Thyroid gland (tissue), 4 donors: ENCODE results near the gene GRIN3B. TPM values are rescaled to one million over a fixed set of nuclear protein-coding genes. Genes with fewer than 3 reads are reported as not detected.

ENCODE experiments used
- DNase-seq, 2 donors: peaks; one replicate each; pipeline ENCODE4 v3.0.0-alpha.2; 2019
- H3K27ac ChIP-seq, 3 donors: fragments of 200-600 bp; sonication (generic); 1 replicate in 2 of 3; 2 replicates in 1 of 3; pipeline ENCODE4 v1.5.1; 2016 to 2019; ENCODE audit warnings: mild to moderate bottlenecking in 1 of 3, moderate library complexity in 1 of 3
- H3K27me3 ChIP-seq: fragments of 200-600 bp; sonication (generic); one replicate; pipeline ENCODE4 v1.5.1; 2019
- H3K36me3 ChIP-seq, 2 donors: fragments of 200-600 bp; sonication (generic); one replicate each; pipeline ENCODE4 v1.5.1; 2016 to 2019
- H3K4me1 ChIP-seq, 2 donors: fragments of 200-600 bp; sonication (generic); one replicate each; pipeline ENCODE4 v1.5.1; 2017 to 2019
- H3K4me3 ChIP-seq, 3 donors: fragments of 200-600 bp; sonication (generic); replicated peaks in 1 of 3; 1 replicate in 2 of 3; 2 replicates in 1 of 3; pipeline ENCODE4 v1.5.1; 2016; ENCODE audit warnings: mild to moderate bottlenecking in 1 of 3
- H3K9me3 ChIP-seq: fragments of 200-600 bp; sonication (generic); one replicate; pipeline ENCODE4 v1.5.1; 2017
- CTCF ChIP-seq, 6 experiments: fragments of 200-600 bp in 3 of 6; fragments of 450-650 bp in 3 of 6; sonication (generic) in 3 of 6; IDR thresholded peaks; one replicate each; pipeline ENCODE4 v1.5.1; 2016 to 2019; ENCODE audit warnings: antibody characterized with exemption in 6 of 6, mild to moderate bottlenecking in 2 of 6, inconsistent platforms in 1 of 6, moderate library complexity in 1 of 6
- POLR2A ChIP-seq, 2 donors: fragments of 450-650 bp; IDR thresholded peaks; one replicate each; pipeline ENCODE4 v1.6.1; 2017; ENCODE audit warnings: antibody characterized with exemption in 2 of 2, mild to moderate bottlenecking in 2 of 2, moderate library complexity in 1 of 2
- WGBS, 2 donors: methylation state at CpG; one replicate each; pipeline ENCODE4 v1.1.5; 2017; 5-methylcytosine and 5-hydroxymethylcytosine counted together
- intact Hi-C: fragments of 100-400 bp; cut with DNase I; formaldehyde crosslinking; loops from one replicate; pipeline ENCODE4 v1.15.1; 2023
- total RNA-seq, 4 donors: library from RNA; depleted of rRNA; stranded (reverse); fragments of >200 nt; gene quantifications; one replicate each; pipeline ENCODE4 v1.2.3, GENCODE V29; 2016

The GRIN3B gene
- total RNA-seq, 4 donors from 2014 or later, result 0.22 TPM; not detected in 3

DNA sequence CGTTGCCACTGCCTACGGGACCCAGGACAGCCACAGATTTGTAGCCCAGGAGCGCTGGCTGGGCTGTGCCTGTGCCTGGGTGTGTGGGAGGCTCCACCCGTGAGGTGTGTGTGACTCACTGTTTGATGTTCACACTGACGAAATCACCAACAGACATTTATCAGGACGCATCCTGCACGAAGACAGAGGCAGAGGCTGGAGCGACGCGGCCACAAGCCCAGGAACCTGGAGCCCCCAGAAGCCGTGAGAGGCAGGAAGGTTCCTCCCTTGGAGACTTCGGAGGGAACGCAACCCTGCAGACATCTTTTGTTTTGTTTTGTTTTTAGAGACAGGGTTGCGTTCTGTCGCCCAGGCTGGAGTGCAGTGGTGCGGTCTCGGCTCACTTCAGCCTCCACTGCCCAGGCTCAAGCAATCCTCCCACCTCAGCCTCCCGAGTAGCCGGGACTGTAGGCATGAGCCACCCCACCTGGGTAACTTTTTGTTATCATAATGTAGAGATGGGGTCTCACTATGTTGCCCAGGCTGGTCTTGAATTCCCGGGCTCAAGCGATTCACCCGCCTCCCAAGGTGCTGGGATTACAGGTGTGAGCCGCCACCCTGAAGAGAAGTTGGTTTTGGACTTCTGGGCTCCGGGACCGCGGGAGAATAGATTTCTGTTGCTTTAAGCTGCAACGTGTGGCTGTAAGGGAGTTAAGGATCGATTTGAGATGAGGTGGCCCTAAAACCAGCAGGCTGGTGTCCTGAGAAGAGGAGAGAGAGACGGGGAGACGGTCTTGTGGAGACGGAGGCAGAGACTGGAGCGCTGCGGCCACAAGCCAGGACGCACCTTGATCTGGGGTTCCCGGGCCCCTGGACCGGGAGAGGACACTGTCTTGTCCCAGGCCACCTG lies 41.0 kb upstream of the GRIN3B start:
- TF ChIP-seq CTCF (IDR thresholded peaks at IDR 0.05), result no peak
- TF ChIP-seq POLR2A (IDR thresholded peaks at IDR 0.05), result no peak
- Histone ChIP-seq H3K4me1 (no peaks in the 10 kb centered on the region), H3K27ac (no peak overlapping the region), H3K9me3 (no peaks in the 10 kb centered on the region), H3K36me3 (no peaks in the 10 kb centered on the region), H3K27me3 (no peaks in the 10 kb centered on the region), H3K4me3 (no peak overlapping the region)
- intact Hi-C loops, result no loop called here
- WGBS, 2 donors, result 91 to 93% methylated on average over 30 to 36 of the region's 36 CpGs
- DNase-seq, result no peak

GRCh38 chr19:960020-960419 lies 40.2 kb upstream of the GRIN3B start:
- no peak overlapping the region for H3K27ac ChIP-seq
- DNase-seq, result no peak
- TF ChIP-seq POLR2A (IDR thresholded peaks at IDR 0.05) (no peak), CTCF (IDR thresholded peaks at IDR 0.05) (no peak)
- no peaks in the 10 kb centered on the region for H3K4me1 ChIP-seq
- H3K4me3 ChIP-seq, result no peak overlapping the region
- H3K9me3 ChIP-seq, result no peaks in the 10 kb centered on the region
- intact Hi-C loops, result no loop called here
- no peaks in the 10 kb centered on the region for H3K36me3 ChIP-seq
- H3K27me3 ChIP-seq, result no peaks in the 10 kb centered on the region
- 62 to 67% methylated on average over 8 to 12 of the region's 12 CpGs for WGBS, 2 donors

DNA sequence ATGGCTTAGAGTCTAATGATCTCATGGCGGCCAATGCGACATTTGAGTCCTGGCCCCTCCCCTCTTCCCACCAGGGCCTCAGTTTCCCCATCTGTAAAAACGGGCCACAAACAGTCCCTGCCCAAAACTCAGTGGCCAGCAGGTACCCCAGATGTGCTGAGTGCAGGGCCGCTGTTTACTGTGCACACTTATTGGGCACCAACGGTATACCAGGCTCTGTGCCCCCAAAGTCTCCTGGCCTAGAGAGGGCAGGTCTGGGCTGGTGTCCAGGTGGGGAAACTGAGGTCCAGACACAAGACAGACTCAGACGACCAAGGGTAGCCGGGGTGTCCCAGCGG lies 39.6 kb upstream of the GRIN3B start:
- Histone ChIP-seq H3K36me3 (no peaks in the 10 kb centered on the region), H3K9me3 (no peaks in the 10 kb centered on the region), H3K27me3 (no peaks in the 10 kb centered on the region), H3K4me1 (no peaks in the 10 kb centered on the region), H3K27ac (no peak overlapping the region), H3K4me3 (no peak overlapping the region)
- intact Hi-C loops, result no loop called here
- no peak for TF ChIP-seq CTCF (IDR thresholded peaks at IDR 0.05)
- TF ChIP-seq POLR2A (IDR thresholded peaks at IDR 0.05), result no peak
- no peak for DNase-seq
- WGBS, 2 donors, result 81 to 100% methylated on average over 1 to 6 of the region's 8 CpGs

- Histone ChIP-seq H3K9me3 (no peaks in the 10 kb centered on the region), H3K4me1 (no peaks in the 10 kb centered on the region), H3K4me3 (no peak overlapping the region), H3K27me3 (no peaks in the 10 kb centered on the region), H3K36me3 (peaks cover 0 to 7% of the 10 kb centered on the region in 2 donors), H3K27ac (no peak overlapping the region)
- no peak for DNase-seq
- no peak for TF ChIP-seq CTCF (IDR thresholded peaks at IDR 0.05)
- TF ChIP-seq POLR2A (IDR thresholded peaks at IDR 0.05), result no peak
- 75 to 83% methylated on average over 13 to 14 of the region's 14 CpGs for WGBS, 2 donors
- intact Hi-C loops, result no loop called here
These were observed 38.2 kb upstream of the GRIN3B start for GRCh38 chr19:961866-962620.
